HEK293T (cell line): ENCODE results near the gene FBXO46.

Experiments used
- CTCF ChIA-PET: fragments of 350-600 bp; formaldehyde crosslinking; extraction: SDS; loops from one replicate; lab custom pipeline; 2021; ENCODE audit warnings: antibody characterized with exemption, inconsistent platforms; lab: Yijun Ruan, JAX
- POLR2A ChIA-PET: fragments of 350-600 bp; formaldehyde crosslinking; extraction: SDS; loops from one replicate; lab custom pipeline; 2020; ENCODE audit warnings: antibody characterized with exemption, inconsistent platforms; lab: Yijun Ruan, JAX
- DNase-seq: peaks from one replicate; pipeline ENCODE4 v3.0.0; 2012; ENCODE audit warnings: mixed read lengths; ENCODE audit errors: extremely low spot score
- ARNT ChIP-seq: fragments of 450-650 bp; IDR thresholded peaks from 2 replicates; pipeline ENCODE4 v1.6.1; 2017; ENCODE audit warnings: mild to moderate bottlenecking
- BHLHE40 ChIP-seq: fragments of 450-650 bp; IDR thresholded peaks from 2 replicates; pipeline ENCODE4 v1.6.1; 2016; ENCODE audit warnings: mild to moderate bottlenecking, moderate library complexity, borderline replicate concordance
- CTBP1 ChIP-seq: fragments of 450-650 bp; IDR thresholded peaks from 2 replicates; pipeline ENCODE4 v1.6.1; 2016; ENCODE audit warnings: borderline replicate concordance
- ELF4 ChIP-seq: fragments of 450-650 bp; IDR thresholded peaks from 2 replicates; pipeline ENCODE4 v1.6.1; 2017; ENCODE audit warnings: antibody characterized with exemption
- FOXA1 ChIP-seq: fragments of 450-650 bp; IDR thresholded peaks from 2 replicates; pipeline ENCODE4 v1.6.1; 2016; ENCODE audit warnings: mild to moderate bottlenecking
- FOXK2 ChIP-seq: fragments of 450-650 bp; IDR thresholded peaks from 2 replicates; pipeline ENCODE4 v1.6.1; 2016; ENCODE audit warnings: mild to moderate bottlenecking
- FOXM1 ChIP-seq: fragments of 450-650 bp; IDR thresholded peaks from 2 replicates; pipeline ENCODE4 v1.6.1; 2017; ENCODE audit warnings: mild to moderate bottlenecking, borderline replicate concordance
- HDGF ChIP-seq: fragments of 450-650 bp; IDR thresholded peaks from 2 replicates; pipeline ENCODE4 v1.6.1; 2017; ENCODE audit warnings: antibody characterized with exemption, borderline replicate concordance
- L3MBTL2 ChIP-seq: fragments of 450-650 bp; conservative IDR thresholded peaks from 2 replicates; pipeline ENCODE4 v1.6.1; 2016; ENCODE audit warnings: mild to moderate bottlenecking
- LEF1 ChIP-seq: fragments of 450-650 bp; IDR thresholded peaks from 2 replicates; pipeline ENCODE4 v1.6.1; 2017; ENCODE audit warnings: mild to moderate bottlenecking, borderline replicate concordance
- NFRKB ChIP-seq: fragments of 450-650 bp; IDR thresholded peaks from 2 replicates; pipeline ENCODE4 v1.6.1; 2016; ENCODE audit warnings: mild to moderate bottlenecking, moderate library complexity
- PKNOX1 ChIP-seq: fragments of 450-650 bp; IDR thresholded peaks from 2 replicates; pipeline ENCODE4 v1.6.1; 2016
- SP1 ChIP-seq: fragments of 450-650 bp; IDR thresholded peaks from 2 replicates; pipeline ENCODE4 v1.6.1; 2017
- SUZ12 ChIP-seq: fragments of 450-650 bp; IDR thresholded peaks from 2 replicates; pipeline ENCODE4 v1.6.1; 2016; ENCODE audit warnings: mild to moderate bottlenecking
- TARDBP ChIP-seq: fragments of 450-650 bp; IDR thresholded peaks from 2 replicates; pipeline ENCODE4 v1.6.1; 2016
- ZNF384 ChIP-seq: fragments of 450-650 bp; IDR thresholded peaks from 2 replicates; pipeline ENCODE4 v1.6.1; 2016

Gene FBXO46

DNA sequence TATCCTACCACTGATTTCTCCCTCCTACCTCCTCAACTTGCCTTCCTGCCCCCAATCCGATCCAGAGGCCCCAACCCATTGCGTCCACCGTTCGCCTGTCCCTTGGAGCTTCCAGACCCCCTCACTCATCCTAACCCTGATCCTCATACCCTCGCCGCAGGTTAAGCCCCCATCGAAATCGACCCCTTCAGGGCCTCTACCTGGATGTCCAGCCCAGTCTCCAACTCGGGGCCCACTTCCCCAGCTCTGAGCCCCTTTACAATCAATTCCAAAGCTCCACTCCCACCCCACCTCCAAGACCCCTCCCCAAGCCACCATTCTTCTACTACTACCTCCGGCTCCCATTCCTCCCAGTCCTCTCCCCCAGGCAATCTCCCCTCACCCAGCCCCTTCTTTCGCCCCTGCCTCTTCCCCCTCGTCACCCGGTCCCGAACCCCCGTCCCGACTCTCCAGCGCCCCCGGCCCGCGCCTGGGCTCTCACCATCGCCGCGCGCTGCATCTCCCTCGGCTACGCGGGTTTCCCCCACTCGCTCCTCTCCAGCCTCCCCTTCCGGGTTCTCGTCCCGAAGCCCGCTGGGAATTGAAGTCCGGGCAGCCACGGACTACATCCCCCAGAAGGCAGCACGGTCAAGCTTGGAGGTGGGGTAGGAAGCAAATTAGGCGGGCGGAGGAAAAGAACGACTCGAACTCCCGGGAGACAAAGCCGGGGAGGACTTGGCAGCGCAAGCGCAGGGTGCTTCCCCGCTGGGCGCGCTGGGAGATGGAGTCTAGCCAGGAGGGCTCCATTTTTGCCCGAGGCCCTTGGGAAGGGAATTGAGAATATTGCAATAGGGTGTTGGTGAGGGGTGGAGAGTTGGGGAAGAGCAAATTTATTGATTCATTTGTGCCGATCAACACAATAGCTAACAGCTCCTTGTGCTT, at the start of gene FBXO46:
Gene FBXO46 (minus strand): TSS at position 529 of the 921 bp plus-strand sequence. CDS start 17,401 bp downstream, outside the sequence.
- ChIA-PET POLR2A (interaction anchor here (0.8 to 3.5 kb wide), 9 partner anchors 9 to 43 kb away, joined by 3 to 37 read pairs (median 5); partner anchors contain the start of genes QPCTL, SIX5 and SNRPD2), CTCF (interaction anchor here (0.7 to 2.3 kb wide), 3 partner anchors 14 to 398 kb away, joined by 3 to 12 read pairs (median 3); partner anchors contain the start of genes QPCTL and SNRPD2)
- peak; percentile 98 for TF ChIP-seq ELF4
- TF ChIP-seq FOXK2, result no peak
- peak; percentile 96 for DNase-seq

DNA sequence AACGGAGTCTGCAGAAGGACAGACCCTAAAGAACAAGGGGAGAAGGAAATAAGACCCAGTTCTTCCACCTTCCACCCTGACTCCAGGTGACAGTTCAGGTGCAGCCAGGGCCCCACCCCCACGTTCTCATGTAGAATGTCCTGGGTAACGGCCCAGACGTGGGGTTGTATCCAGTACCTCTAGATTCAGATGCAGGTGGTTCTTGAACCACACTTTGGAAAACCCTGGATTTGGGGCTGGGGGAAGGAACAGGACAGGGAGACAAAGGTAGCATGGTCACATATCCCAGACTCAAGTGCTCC, 49.4 kb upstream of the FBXO46 start:
- TF ChIP-seq SP1, result no peak
- TF ChIP-seq L3MBTL2, result no peak
- TF ChIP-seq BHLHE40, result no peak
- no peak for TF ChIP-seq HDGF
- no peak for TF ChIP-seq CTBP1
- TF ChIP-seq FOXM1, result no peak
- TF ChIP-seq ZNF384, result no peak
- TF ChIP-seq NFRKB, result no peak
- POLR2A ChIA-PET, result no interaction called here
- CTCF ChIA-PET, result interaction anchor here (0.7 kb wide), 1 partner anchor 122 kb away, joined by 3 read pairs; no protein-coding TSS in a partner anchor
- no peak for DNase-seq

DNA sequence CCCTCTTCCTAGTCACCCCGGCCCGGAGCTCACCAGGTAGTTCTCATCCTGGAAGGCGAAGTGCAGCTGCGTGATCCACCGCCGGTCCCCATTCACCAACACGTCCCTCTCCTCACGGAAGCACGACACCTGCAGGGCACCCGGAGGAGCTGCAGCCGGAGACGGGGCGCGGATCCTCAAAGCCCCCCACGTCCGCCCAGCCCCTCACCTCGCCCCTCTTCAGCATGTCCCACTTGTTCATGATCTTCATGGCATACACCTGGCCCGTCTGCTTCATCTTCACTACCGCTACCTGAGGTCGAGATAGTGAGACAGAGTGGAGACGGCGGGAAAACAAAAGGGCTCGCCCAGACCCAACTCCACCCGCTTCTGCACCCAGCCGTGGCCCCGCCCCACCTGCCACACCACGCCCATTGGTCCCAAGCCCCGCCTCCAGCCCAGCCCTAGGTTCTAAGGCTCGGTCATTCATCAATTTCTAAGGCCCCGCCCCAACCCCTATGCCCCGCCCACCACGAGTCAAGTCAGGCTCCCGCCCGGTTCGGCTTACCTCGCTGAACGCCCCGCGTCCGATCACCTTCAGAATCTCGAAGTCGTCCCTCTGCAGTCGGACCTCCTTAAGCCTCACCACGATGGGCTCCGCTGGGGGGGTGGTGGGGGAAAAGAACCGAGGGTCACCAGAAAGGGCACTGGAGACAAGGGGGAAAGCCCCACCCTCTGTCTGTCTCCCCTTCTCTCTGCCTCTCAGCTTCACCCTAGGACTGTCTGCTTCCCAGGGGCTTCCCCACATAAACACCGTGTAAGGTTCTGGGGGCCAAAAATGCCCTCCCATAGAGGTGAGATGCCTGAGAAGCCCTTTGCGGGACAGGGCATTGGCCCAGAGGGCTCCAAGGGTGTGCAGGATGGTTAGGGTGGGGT, 48.8 kb upstream of the FBXO46 start:
- POLR2A ChIA-PET, result interaction anchor here (0.6 to 1.5 kb wide), 4 partner anchors 9 to 91 kb away, joined by 3 to 10 read pairs (median 6); partner anchors contain the start of gene SIX5
- peak; percentile 95 for DNase-seq
- CTCF ChIA-PET, result interaction anchor here (0.6 to 1.5 kb wide), 6 partner anchors 9 to 216 kb away, joined by 3 to 16 read pairs (median 3); partner anchors contain the start of genes CCDC61, DMWD, QPCTL and SIX5
- TF ChIP-seq FOXK2, result no peak
- TF ChIP-seq PKNOX1, result peak; percentile 83
- TF ChIP-seq ARNT, result no peak

GRCh38 chr19:45778010-45778661, 47.4 kb upstream of the FBXO46 start:
- TF ChIP-seq CTBP1, result no peak
- no peak for TF ChIP-seq PKNOX1
- TF ChIP-seq ARNT, result no peak
- TF ChIP-seq HDGF, result no peak
- TF ChIP-seq L3MBTL2, result no peak
- no peak for TF ChIP-seq BHLHE40
- no peak for TF ChIP-seq SUZ12
- TF ChIP-seq SP1, result no peak
- TF ChIP-seq ZNF384, result no peak
- TF ChIP-seq ELF4, result no peak
- no peak for TF ChIP-seq FOXK2
- no peak for DNase-seq
- ChIA-PET POLR2A (interaction anchor here (1.5 kb wide), 1 partner anchor 8 kb away, joined by 10 read pairs; no protein-coding TSS in a partner anchor), CTCF (interaction anchor here (1.5 kb wide), 1 partner anchor 10 kb away, joined by 6 read pairs; no protein-coding TSS in a partner anchor)

DNA sequence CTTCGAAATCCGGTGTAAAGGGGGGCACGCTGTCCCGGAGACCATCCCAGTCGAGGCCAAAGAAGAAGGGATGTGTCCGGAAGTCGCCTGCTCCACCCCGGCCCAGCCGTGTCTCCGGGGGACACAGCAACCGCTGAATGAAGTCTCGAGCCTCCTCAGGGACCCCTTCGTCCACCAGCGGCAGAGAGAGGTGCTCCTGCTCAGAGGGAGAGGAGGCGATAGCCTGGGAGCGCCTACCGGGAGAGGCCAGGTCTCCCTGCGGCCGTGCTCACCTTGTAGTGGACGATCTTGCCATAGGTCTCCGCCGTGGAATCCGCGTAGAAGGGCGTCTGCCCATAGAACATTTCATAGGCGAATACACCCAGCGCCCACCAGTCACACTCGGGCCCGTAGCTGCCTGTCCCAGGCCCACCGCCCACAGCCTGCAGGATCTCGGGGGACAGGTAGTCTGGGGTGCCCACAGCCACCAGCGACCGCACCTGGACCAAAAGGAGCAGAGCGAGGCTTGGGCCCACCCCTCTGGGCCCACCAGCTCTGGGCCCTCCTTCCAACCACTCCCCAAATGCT, 46.8 kb upstream of the FBXO46 start:
- POLR2A ChIA-PET, result no interaction called here
- no peak for DNase-seq
- TF ChIP-seq ARNT, result no peak
- TF ChIP-seq PKNOX1, result no peak
- TF ChIP-seq TARDBP, result no peak
- TF ChIP-seq FOXA1, result no peak
- TF ChIP-seq FOXM1, result no peak
- CTCF ChIA-PET, result no interaction called here

DNA sequence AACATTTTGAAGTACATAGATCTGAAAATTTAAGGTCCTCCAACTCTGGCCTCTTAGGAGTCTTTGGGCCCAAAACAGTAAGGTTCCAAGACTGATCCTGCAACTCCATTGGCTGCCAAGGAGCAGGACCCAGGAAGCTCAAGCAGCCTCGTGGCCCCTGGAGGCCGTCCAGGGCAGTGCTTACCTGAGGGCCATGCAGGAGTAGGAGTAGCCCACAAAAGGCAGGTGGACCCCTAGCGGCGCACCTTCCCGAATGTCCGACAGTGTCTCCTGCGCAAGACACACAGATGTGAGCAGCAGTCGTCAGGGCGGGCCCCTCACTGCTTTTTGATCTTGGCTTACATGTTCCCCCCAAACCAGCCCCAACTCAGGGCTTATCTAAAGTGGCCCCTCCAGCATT, 44.1 kb upstream of the FBXO46 start:
- POLR2A ChIA-PET, result no interaction called here
- no peak for DNase-seq
- CTCF ChIA-PET, result no interaction called here
- TF ChIP-seq ZNF384 (no peak), LEF1 (no peak), BHLHE40 (no peak), CTBP1 (no peak), FOXK2 (no peak), NFRKB (no peak), SP1 (no peak)
